Hepatocyte (in vitro differentiated cells): ENCODE data around the gene CSTPP1.

Experiments
- EZH2 ChIP-seq: fragments of 200-600 bp; sonication (generic); IDR thresholded peaks from 2 replicates; pipeline ENCODE4 v1.6.1; 2016; ENCODE audit warnings: antibody characterized with exemption, mild to moderate bottlenecking, borderline replicate concordance
- EZH2phosphoT487 ChIP-seq: fragments of 200-600 bp; sonication (generic); IDR thresholded peaks from one replicate; pipeline ENCODE4 v1.6.1; 2018; ENCODE audit warnings: antibody characterized with exemption, mild to moderate bottlenecking, low read depth, moderate library complexity; ENCODE audit not compliant: unreplicated experiment, severe bottlenecking
- TF ChIP-seq, protein P1 (sequence below): fragments of 200-600 bp; sonication (generic); IDR thresholded peaks from 2 replicates; pipeline ENCODE4 v1.5.1; 2016; ENCODE audit warnings: antibody characterized with exemption, mild to moderate bottlenecking; ENCODE audit not compliant: poor library complexity

DNA sequence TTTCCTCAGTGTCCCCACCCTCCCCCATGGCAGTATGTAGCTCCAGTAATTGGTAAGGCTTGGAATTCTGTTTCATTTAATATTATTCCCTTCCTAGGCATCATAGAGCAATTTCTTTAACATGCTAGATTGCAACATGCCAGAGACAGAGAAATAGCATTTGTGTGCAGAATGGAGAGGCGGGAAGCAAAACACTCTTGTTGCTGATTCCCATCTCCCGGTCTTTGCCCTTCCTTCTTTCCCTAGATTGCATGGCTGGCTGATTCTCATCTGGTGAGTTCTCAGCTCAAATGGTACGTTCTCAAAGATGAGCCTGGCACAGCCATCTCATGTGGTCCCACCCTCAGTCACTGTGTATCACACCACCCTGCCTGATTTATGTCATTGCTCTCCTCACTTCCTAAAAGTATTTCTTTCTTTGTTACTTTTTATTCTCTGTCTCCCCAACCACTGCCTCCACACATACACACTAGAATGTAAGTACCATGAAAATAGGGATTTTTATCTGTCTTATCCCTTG, 173.2 kb downstream of the CSTPP1 start:
- TF ChIP-seq, protein P1, sequence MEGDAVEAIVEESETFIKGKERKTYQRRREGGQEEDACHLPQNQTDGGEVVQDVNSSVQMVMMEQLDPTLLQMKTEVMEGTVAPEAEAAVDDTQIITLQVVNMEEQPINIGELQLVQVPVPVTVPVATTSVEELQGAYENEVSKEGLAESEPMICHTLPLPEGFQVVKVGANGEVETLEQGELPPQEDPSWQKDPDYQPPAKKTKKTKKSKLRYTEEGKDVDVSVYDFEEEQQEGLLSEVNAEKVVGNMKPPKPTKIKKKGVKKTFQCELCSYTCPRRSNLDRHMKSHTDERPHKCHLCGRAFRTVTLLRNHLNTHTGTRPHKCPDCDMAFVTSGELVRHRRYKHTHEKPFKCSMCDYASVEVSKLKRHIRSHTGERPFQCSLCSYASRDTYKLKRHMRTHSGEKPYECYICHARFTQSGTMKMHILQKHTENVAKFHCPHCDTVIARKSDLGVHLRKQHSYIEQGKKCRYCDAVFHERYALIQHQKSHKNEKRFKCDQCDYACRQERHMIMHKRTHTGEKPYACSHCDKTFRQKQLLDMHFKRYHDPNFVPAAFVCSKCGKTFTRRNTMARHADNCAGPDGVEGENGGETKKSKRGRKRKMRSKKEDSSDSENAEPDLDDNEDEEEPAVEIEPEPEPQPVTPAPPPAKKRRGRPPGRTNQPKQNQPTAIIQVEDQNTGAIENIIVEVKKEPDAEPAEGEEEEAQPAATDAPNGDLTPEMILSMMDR: no peak
- no peak for TF ChIP-seq EZH2
- no peak for TF ChIP-seq EZH2phosphoT487
